ENCODE measurements around the gene MARVELD1. TPM values are rescaled to one million over a fixed set of nuclear protein-coding genes. Genes with fewer than 3 reads are reported as not detected.

MARVELD1 gene
- polyA plus RNA-seq, 3 donors, result 36.8 to 52.5 (median 47.4) TPM

- DNase-seq (ENCODE audit: extremely low read depth in 1 of 11, low read depth in 9 of 11, low spot score in 4 of 11), result no peak
Measured at GRCh38 chr10:97763411-97763810, 49.9 kb downstream of the MARVELD1 start.

GRCh38 chr10:97763947-97764346, 50.4 kb downstream of the MARVELD1 start:
- DNase-seq (ENCODE audit: extremely low read depth in 1 of 11, low read depth in 9 of 11, low spot score in 4 of 11), result no peak

- no peak for DNase-seq (ENCODE audit: extremely low read depth in 1 of 11, low read depth in 9 of 11, low spot score in 4 of 11)
Measured at GRCh38 chr10:97764519-97764931, 51.0 kb downstream of the MARVELD1 start.

GRCh38 chr10:97765201-97765600, 51.7 kb downstream of the MARVELD1 start:
- DNase-seq (ENCODE audit: extremely low read depth in 1 of 11, low read depth in 9 of 11, low spot score in 4 of 11), result no peak

- DNase-seq (ENCODE audit: extremely low read depth in 1 of 11, low read depth in 9 of 11, low spot score in 4 of 11), result no peak
Measured at GRCh38 chr10:97766106-97766810, 52.7 kb downstream of the MARVELD1 start.

GRCh38 chr10:97766996-97767924, 53.7 kb downstream of the MARVELD1 start:
- no peak for DNase-seq (ENCODE audit: extremely low read depth in 1 of 11, low read depth in 9 of 11, low spot score in 4 of 11)

Other genes with a start within 250 kb of the MARVELD1 start
- gene MMS19, start 215.3 kb upstream of the MARVELD1 start, polyA plus RNA-seq (ENCODE audit: insufficient read length in 3 of 3), result 100 to 1,000 TPM in 1 of 3 donors, 10 to 100 TPM in 2; 93.5 to 107 (median 95.0) TPM
- gene UBTD1, start 214.8 kb upstream of the MARVELD1 start, polyA plus RNA-seq (ENCODE audit: insufficient read length in 3 of 3), result 10 to 100 TPM in 1 of 3 donors, 1 to 10 TPM in 2; 6.8 to 11.7 (median 9.8) TPM
- gene ANKRD2, start 141.0 kb upstream of the MARVELD1 start, polyA plus RNA-seq (ENCODE audit: insufficient read length in 3 of 3), result under 1 TPM; 0.42 to 0.65 (median 0.60) TPM
- 10 to 100 TPM; 50.6 to 63.7 (median 50.8) TPM for gene HOGA1, start 129.3 kb upstream of the MARVELD1 start, polyA plus RNA-seq (ENCODE audit: insufficient read length in 3 of 3)
- gene C10orf62, start 124.0 kb upstream of the MARVELD1 start, polyA plus RNA-seq (ENCODE audit: insufficient read length in 3 of 3), result 1 to 10 TPM in 1 of 3 donors, under 1 TPM in 2; 0.27 to 1.3 (median 0.84) TPM
- gene MORN4, start 80.2 kb upstream of the MARVELD1 start, polyA plus RNA-seq (ENCODE audit: insufficient read length in 3 of 3), result 10 to 100 TPM; 21.6 to 29.5 (median 22.0) TPM
- gene PI4K2A, start 73.1 kb upstream of the MARVELD1 start, polyA plus RNA-seq (ENCODE audit: insufficient read length in 3 of 3), result 10 to 100 TPM; 17.4 to 20.8 (median 18.9) TPM
- gene AVPI1, start 26.5 kb upstream of the MARVELD1 start, polyA plus RNA-seq (ENCODE audit: insufficient read length in 3 of 3), result 1 to 10 TPM; 3.7 to 8.6 (median 4.3) TPM
- gene ZFYVE27, start 23.4 kb downstream of the MARVELD1 start, polyA plus RNA-seq (ENCODE audit: insufficient read length in 3 of 3), result 10 to 100 TPM; 23.6 to 40.2 (median 23.7) TPM
- gene SFRP5, start 58.3 kb downstream of the MARVELD1 start, polyA plus RNA-seq (ENCODE audit: insufficient read length in 3 of 3), result under 1 TPM; 0.08 to 0.11 (median 0.11) TPM
- gene GOLGA7B, start 136.1 kb downstream of the MARVELD1 start, polyA plus RNA-seq (ENCODE audit: insufficient read length in 3 of 3), result under 1 TPM; 0.31 to 0.43 (median 0.41) TPM

All from renal cortex interstitium (tissue), 11 donors.